Measurements from ENCODE around the gene EDNRA. TPM values are rescaled to one million over a fixed set of nuclear protein-coding genes. Genes with fewer than 3 reads are reported as not detected.

The EDNRA gene
- total and polyA plus RNA-seq, 2 of the 4 experiments (the other 2 are of a cell fraction), result 3.8 to 6.5 TPM

- H3K9ac ChIP-seq (ENCODE audit: low read depth, low read length), result no peak overlapping the region
- in situ Hi-C loops (cut with MboI; ENCODE audit: low sequenced_read_pairs), result no loop called here
- H3K23ac ChIP-seq (ENCODE audit: low read depth, low read length), result no peak overlapping the region
- no peaks in the 10 kb centered on the region for H3K9me3 ChIP-seq (ENCODE audit: control insufficient read depth, insufficient read depth, low read length)
- DNase-seq, result no peak
- no peak overlapping the region for H2BK120ac ChIP-seq (ENCODE audit: low read depth, low read length)
- no peak for ATAC-seq (ENCODE audit: low read depth)
- no peak overlapping the region for H3K14ac ChIP-seq (replicated peaks; ENCODE audit: low read depth, low read length)
- no peak overlapping the region for H2AK9ac ChIP-seq (replicated peaks; ENCODE audit: low read depth, low read length, poor library complexity)
- H4K8ac ChIP-seq (ENCODE audit: low read depth in 2 of 2, low read length in 2 of 2), result no peak overlapping the region
- ChIA-PET POLR2A (ENCODE audit: unreplicated experiment) (no interaction called here), CTCF (no interaction called here)
- intact Hi-C loops (cut with micrococcal nuclease), result loop anchor here (5.0 kb wide), 1 partner anchor 44 kb away; no protein-coding TSS in a partner anchor
- no peak overlapping the region for H3K4ac ChIP-seq (ENCODE audit: low read depth, low read length)
- H4K5ac ChIP-seq (ENCODE audit: low read depth, low read length), result no peak overlapping the region
- H3K27ac ChIP-seq (ENCODE audit: insufficient read depth, low read length), result no peak overlapping the region
- H3K4me3 ChIP-seq (ENCODE audit: insufficient read depth, low read depth, low read length), result no peak overlapping the region
- no peak overlapping the region for H2BK5ac ChIP-seq (ENCODE audit: low read depth, low read length, poor library complexity, severe bottlenecking)
- no peak overlapping the region for H3K18ac ChIP-seq (ENCODE audit: low read depth, low read length)
- H3K79me1 ChIP-seq (ENCODE audit: low read depth in 1 of 2, low read length in 2 of 2), result peaks cover 0 to 7% of the 10 kb centered on the region in 2 experiments; a peak in 1 of 4 replicates
- dilution Hi-C loops (cut with HindIII; ENCODE audit: low sequenced_read_pairs, unreplicated experiment), result no loop called here
- WGBS, 2 experiments (ENCODE audit: extremely low coverage in 2 of 2, insufficient read length in 1 of 2), result 100% methylated on average over 1 of the region's 3 CpGs; no CpG with 5 or more reads in 1 of the 2 experiments
- H3K27me3 ChIP-seq (ENCODE audit: control insufficient read depth, insufficient read depth, low read length), result no peaks in the 10 kb centered on the region
- H3K4me1 ChIP-seq (ENCODE audit: control insufficient read depth, insufficient read depth, low read length), result 0 out of 2 replicates have a peak, but pooled peaks cover 2% of the 10 kb centered on the region
- no peak overlapping the region for H2AFZ ChIP-seq (replicated peaks; ENCODE audit: low read length, poor library complexity)
- no peak overlapping the region for H3K4me2 ChIP-seq (ENCODE audit: low read depth, low read length)
- H3K56ac ChIP-seq (ENCODE audit: extremely low read depth, insufficient read depth, low read length), result no peak overlapping the region
- H4K20me1 ChIP-seq (ENCODE audit: insufficient read depth, low read length), result no peaks in the 10 kb centered on the region
- no peak overlapping the region for H2AK5ac ChIP-seq (ENCODE audit: low read depth, low read length)
- H3K36me3 ChIP-seq (ENCODE audit: control insufficient read depth, insufficient read depth, low read length), result peaks cover 12% of the 10 kb centered on the region
- no peak overlapping the region for H4K91ac ChIP-seq (ENCODE audit: insufficient read depth, low read depth, low read length)
- no peak overlapping the region for H2BK20ac ChIP-seq (ENCODE audit: low read depth, low read length)
- no peak for TF ChIP-seq ELK1 (IDR thresholded peaks at IDR 0.05; ENCODE audit: borderline replicate concordance, low read depth, low read length)
- TF ChIP-seq NFE2L2 (IDR thresholded peaks at IDR 0.05; ENCODE audit: low read depth, low read length), result no peak
- no peak for TF ChIP-seq CEBPB (IDR thresholded peaks at IDR 0.05; ENCODE audit: low read depth, low read length)
- TF ChIP-seq MAZ (IDR thresholded peaks at IDR 0.05; ENCODE audit: borderline replicate concordance, low read depth, low read length), result no peak
- no peak for TF ChIP-seq CHD1 (IDR thresholded peaks at IDR 0.05; ENCODE audit: low read depth, low read length)
- no peak for TF ChIP-seq BHLHE40 (IDR thresholded peaks at IDR 0.05; ENCODE audit: low read depth, low read length)
- TF ChIP-seq, protein P1, sequence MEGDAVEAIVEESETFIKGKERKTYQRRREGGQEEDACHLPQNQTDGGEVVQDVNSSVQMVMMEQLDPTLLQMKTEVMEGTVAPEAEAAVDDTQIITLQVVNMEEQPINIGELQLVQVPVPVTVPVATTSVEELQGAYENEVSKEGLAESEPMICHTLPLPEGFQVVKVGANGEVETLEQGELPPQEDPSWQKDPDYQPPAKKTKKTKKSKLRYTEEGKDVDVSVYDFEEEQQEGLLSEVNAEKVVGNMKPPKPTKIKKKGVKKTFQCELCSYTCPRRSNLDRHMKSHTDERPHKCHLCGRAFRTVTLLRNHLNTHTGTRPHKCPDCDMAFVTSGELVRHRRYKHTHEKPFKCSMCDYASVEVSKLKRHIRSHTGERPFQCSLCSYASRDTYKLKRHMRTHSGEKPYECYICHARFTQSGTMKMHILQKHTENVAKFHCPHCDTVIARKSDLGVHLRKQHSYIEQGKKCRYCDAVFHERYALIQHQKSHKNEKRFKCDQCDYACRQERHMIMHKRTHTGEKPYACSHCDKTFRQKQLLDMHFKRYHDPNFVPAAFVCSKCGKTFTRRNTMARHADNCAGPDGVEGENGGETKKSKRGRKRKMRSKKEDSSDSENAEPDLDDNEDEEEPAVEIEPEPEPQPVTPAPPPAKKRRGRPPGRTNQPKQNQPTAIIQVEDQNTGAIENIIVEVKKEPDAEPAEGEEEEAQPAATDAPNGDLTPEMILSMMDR (conservative IDR thresholded peaks at IDR 0.05; ENCODE audit: low read depth, low read length), result no peak
- TF ChIP-seq MXI1 (IDR thresholded peaks at IDR 0.05; ENCODE audit: borderline replicate concordance, low read depth, low read length), result no peak
- TF ChIP-seq RCOR1 (IDR thresholded peaks at IDR 0.05; ENCODE audit: insufficient replicate concordance, low read length), result no peak
- no peak for TF ChIP-seq RAD21 (IDR thresholded peaks at IDR 0.05; ENCODE audit: low read length)
- TF ChIP-seq FOS (IDR thresholded peaks at IDR 0.05; ENCODE audit: low read depth, low read length), result no peak
- TF ChIP-seq SMC3 (IDR thresholded peaks at IDR 0.05; ENCODE audit: low read depth, low read length), result no peak
- TF ChIP-seq POLR2A (IDR thresholded peaks at IDR 0.05; ENCODE audit: low read depth, low read length), result no peak
- no peak for TF ChIP-seq MAFK (IDR thresholded peaks at IDR 0.05; ENCODE audit: low read depth, low read length)
- TF ChIP-seq RFX5 (IDR thresholded peaks at IDR 0.05; ENCODE audit: low read depth, low read length), result no peak
- peaks cover 7% of the 10 kb centered on the region for H3K9me1 ChIP-seq (ENCODE audit: insufficient read depth, low read length)
- no TSS peak for BruUV-seq (replicated peaks)
- H2BK15ac ChIP-seq (ENCODE audit: low read depth, low read length), result no peak overlapping the region
These were observed 57.8 kb downstream of the EDNRA start for GRCh38 chr4:147538711-147539110.

Data from IMR-90 (cell line).